ENCODE data around the gene EMX2.
"Not testable (repeated sequence)": the region's sequence is repeated elsewhere in the genome, so short reads cannot be mapped to it uniquely, and the experiment has no call there.

The EMX2 gene

DNA sequence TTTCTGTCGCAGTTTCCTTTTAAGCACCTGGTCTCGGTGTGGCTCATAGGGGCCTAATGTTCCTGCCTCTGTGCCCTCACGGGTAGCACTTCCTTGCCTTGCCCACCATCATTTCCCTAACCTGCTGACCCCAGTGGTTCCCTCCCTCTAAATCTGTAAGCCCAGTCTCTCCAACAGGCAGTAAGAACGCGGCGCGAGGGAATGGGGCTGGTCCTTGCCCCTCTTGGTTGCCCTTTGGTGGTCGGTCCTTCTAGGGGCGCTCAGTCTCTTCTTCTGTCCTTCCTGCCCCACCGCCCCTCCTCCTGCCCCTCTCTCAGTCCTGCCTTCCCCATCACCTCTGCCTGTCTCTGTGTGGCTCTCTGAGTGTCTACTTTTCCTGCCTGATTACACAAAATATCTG is 21.2 kb downstream of the EMX2 start:
- no peak overlapping the region for H3K27ac ChIP-seq (ENCODE audit: low read depth, low read length)
- H3K9ac ChIP-seq (ENCODE audit: low read depth, low read length): no peak overlapping the region
- no peaks in the 10 kb centered on the region for H3K4me1 ChIP-seq (ENCODE audit: control insufficient read depth, insufficient read depth, low read length)
- H3K27me3 ChIP-seq (ENCODE audit: control insufficient read depth, insufficient read depth, low read length): peaks cover 7% of the 10 kb centered on the region; the same call in 1 of the 2 replicates
- no peaks in the 10 kb centered on the region for H3K9me3 ChIP-seq (ENCODE audit: control insufficient read depth, insufficient read depth, low read length)
- H3K36me3 ChIP-seq (ENCODE audit: control insufficient read depth, insufficient read depth, low read length): no peaks in the 10 kb centered on the region
- H3K4me3 ChIP-seq (ENCODE audit: low read depth, low read length): no peak overlapping the region

DNA sequence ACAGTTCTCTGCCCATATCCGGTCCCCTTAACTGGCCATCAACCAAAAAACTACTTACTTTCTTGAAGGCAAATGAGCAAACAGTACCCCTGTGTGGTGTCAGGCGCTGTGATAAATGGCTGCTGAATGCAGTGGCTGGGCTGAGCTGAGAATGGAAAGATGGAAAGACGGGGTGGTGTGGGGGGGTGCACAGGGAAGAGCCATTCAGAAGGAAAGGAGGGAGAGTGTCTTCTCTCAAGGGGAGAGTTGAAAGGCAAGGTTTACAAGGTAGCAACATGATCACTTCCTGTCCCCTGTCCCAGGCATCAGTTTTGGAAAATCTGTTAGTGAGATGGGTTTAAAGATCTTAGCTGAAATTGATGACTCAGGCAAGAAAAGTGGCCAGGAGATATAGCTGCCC is 22.5 kb downstream of the EMX2 start:
- Histone ChIP-seq H3K9ac (ENCODE audit: low read depth, low read length) (no peak overlapping the region), H3K9me3 (ENCODE audit: control insufficient read depth, insufficient read depth, low read length) (no peaks in the 10 kb centered on the region), H3K36me3 (ENCODE audit: control insufficient read depth, insufficient read depth, low read length) (no peaks in the 10 kb centered on the region), H3K27ac (ENCODE audit: low read depth, low read length) (no peak overlapping the region), H3K27me3 (ENCODE audit: control insufficient read depth, insufficient read depth, low read length) (no peaks in the 10 kb centered on the region), H3K4me3 (ENCODE audit: low read depth, low read length) (no peak overlapping the region), H3K4me1 (ENCODE audit: control insufficient read depth, insufficient read depth, low read length) (no peaks in the 10 kb centered on the region)

DNA sequence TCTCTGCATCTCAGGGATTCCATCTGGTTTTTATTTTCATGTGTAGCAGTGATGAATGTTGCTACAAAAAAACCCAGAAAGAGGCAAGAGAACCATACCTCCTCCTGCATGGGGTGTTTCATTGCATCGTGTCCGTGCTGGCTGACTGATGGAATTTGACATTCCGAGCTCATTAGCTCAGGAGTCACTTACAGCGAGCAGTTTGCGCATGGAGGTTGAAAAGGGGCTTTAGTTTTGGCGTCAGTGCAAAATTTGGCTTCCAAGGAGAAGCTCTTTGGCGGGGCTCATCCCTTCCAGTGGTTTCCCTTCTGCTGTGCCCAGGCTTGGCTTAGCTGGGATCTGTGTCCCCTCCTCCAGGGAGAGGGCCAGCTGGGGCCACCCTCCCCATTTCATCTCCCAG is 25.8 kb downstream of the EMX2 start:
- no peak overlapping the region for H3K9ac ChIP-seq (ENCODE audit: low read depth, low read length)
- no peaks in the 10 kb centered on the region for H3K36me3 ChIP-seq (ENCODE audit: control insufficient read depth, insufficient read depth, low read length)
- no peaks in the 10 kb centered on the region for H3K9me3 ChIP-seq (ENCODE audit: control insufficient read depth, insufficient read depth, low read length)
- H3K4me3 ChIP-seq (ENCODE audit: low read depth, low read length): no peak overlapping the region
- H3K27ac ChIP-seq (ENCODE audit: low read depth, low read length): no peak overlapping the region
- H3K4me1 ChIP-seq (ENCODE audit: control insufficient read depth, insufficient read depth, low read length): no peaks in the 10 kb centered on the region
- no peaks in the 10 kb centered on the region for H3K27me3 ChIP-seq (ENCODE audit: control insufficient read depth, insufficient read depth, low read length)

DNA sequence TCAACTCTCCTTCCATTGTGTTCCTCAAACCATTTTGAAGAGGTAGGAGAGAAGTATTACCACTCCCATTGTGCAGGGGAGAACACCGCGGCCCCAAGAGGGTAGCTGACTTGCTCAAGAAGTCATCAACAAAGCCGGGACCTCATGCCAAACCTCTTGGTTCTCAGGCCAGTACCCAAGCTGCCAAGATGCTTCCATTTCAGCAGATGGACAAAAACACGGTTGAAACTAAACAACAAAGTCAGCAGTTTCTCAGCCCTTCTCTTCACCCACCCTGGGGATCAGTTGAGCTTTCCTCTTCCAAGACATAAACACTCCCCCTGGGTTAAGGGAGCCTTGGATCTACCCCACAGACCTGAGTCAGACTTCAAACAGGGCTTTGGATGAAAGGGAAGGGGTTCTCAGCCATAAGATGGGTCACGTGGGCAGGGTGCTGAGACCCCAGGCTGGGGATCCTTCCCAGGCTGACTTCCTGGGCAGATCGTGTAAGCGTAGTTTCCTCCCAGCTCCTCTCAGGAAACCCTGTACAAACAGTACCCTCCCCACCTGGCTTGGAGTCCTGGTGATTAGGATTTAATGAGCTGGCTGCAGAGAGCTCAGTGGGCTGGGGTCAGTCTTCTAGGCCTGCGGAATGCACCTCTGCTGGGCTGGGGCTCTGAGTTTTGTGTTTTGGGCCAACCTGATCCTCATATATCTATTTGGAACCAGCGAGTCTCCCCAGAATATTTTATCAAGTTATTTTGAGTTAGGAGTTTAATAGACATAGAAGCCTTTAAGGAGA is 27.3 kb downstream of the EMX2 start:
- Histone ChIP-seq H3K9me3 (ENCODE audit: control insufficient read depth, insufficient read depth, low read length) (no peaks in the 10 kb centered on the region), H3K9ac (ENCODE audit: low read depth, low read length) (no peak overlapping the region), H3K4me3 (ENCODE audit: low read depth, low read length) (no peak overlapping the region), H3K4me1 (ENCODE audit: control insufficient read depth, insufficient read depth, low read length) (no peaks in the 10 kb centered on the region), H3K36me3 (ENCODE audit: control insufficient read depth, insufficient read depth, low read length) (no peaks in the 10 kb centered on the region), H3K27me3 (ENCODE audit: control insufficient read depth, insufficient read depth, low read length) (no peaks in the 10 kb centered on the region), H3K27ac (ENCODE audit: low read depth, low read length) (no peak overlapping the region)

DNA sequence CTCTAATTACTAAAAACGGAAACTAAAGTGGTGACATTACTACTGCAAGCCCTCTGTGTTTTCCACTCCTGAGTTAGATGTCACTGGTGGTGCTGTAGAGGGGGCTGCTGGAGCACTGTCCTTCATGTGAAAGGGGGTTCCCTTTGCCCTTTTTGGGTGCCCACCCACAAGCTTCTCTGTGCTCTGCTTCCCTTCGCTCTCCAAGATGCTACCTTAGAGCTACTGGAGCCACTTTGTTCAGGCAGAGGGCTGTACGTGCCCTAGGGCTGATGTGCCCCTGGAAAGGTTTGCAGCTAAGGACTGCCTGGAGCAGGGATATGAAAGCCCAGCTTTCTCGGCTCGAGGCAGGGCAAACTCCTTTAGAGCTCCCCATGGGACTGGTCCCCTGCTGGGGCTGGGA is 28.3 kb downstream of the EMX2 start:
- Histone ChIP-seq H3K36me3 (ENCODE audit: control insufficient read depth, insufficient read depth, low read length) (no peaks in the 10 kb centered on the region), H3K4me1 (ENCODE audit: control insufficient read depth, insufficient read depth, low read length) (no peaks in the 10 kb centered on the region), H3K27me3 (ENCODE audit: control insufficient read depth, insufficient read depth, low read length) (no peaks in the 10 kb centered on the region), H3K27ac (ENCODE audit: low read depth, low read length) (no peak overlapping the region), H3K9ac (ENCODE audit: low read depth, low read length) (no peak overlapping the region), H3K4me3 (ENCODE audit: low read depth, low read length) (no peak overlapping the region), H3K9me3 (ENCODE audit: control insufficient read depth, insufficient read depth, low read length) (no peaks in the 10 kb centered on the region)

DNA sequence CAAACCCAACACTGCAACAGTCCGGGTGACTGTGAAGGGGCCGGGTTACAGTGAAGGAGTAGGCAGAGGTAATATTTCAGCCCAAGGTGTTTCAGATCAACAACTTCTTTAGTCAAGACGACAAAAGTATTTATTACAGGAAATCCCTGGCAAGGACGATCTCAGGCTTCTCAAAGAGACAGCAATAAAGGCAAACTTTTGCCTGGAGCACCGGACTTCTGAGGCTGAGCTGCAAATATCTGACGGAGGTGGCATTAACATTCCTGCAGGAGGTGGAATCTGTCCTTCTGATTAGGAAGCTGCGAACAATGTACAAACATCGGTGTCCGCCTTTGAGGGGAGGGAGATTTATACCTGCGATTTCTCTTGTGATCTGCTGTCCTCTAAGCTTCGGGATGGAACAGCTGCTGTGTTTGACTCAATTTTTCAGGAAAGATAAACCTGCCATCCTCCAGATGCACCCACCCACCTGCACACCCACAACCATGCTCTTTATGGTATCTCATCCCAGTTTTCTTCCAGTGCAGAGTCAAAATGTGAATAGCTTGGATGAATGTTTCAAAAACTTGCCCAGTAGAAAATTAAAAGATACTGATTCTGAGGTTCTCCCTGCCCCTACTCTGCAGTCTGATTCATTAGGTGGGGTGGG is 32.1 kb downstream of the EMX2 start:
- Histone ChIP-seq H3K27me3 (ENCODE audit: control insufficient read depth, insufficient read depth, low read length) (no peaks in the 10 kb centered on the region), H3K4me1 (ENCODE audit: control insufficient read depth, insufficient read depth, low read length) (no peaks in the 10 kb centered on the region), H3K27ac (ENCODE audit: low read depth, low read length) (no peak overlapping the region)

DNA sequence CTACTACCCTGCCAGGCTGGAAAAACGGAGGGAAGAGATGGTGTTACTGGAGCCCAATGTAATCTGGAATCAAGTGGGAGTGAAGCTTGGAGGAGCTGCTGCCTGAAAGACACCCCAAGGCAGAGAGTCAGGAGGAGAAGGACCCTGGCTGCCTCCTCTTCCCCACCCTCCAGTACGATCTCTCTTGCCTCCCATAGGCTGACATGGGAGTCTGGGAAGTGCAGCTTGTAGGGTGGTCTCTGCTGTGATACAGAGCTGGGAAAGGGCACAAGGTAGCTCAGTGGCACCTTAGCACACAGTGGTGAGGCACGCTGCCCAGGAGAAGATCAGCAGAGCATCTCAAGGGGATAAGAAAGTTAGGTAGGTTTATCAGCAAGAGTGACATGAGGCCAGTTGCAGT is 35.9 kb downstream of the EMX2 start:
- Histone ChIP-seq H3K27ac (ENCODE audit: low read depth, low read length) (no peak overlapping the region), H3K36me3 (ENCODE audit: control insufficient read depth, insufficient read depth, low read length) (no peaks in the 10 kb centered on the region), H3K9ac (ENCODE audit: low read depth, low read length) (no peak overlapping the region), H3K4me1 (ENCODE audit: control insufficient read depth, insufficient read depth, low read length) (no peaks in the 10 kb centered on the region), H3K9me3 (ENCODE audit: control insufficient read depth, insufficient read depth, low read length) (no peaks in the 10 kb centered on the region), H3K4me3 (ENCODE audit: low read depth, low read length) (no peak overlapping the region), H3K27me3 (ENCODE audit: control insufficient read depth, insufficient read depth, low read length) (no peaks in the 10 kb centered on the region)

More for the DNA sequence above, 32.1 kb downstream of the EMX2 start:
- Histone ChIP-seq H3K4me3 (ENCODE audit: low read depth, low read length) (no peak overlapping the region), H3K9me3 (ENCODE audit: control insufficient read depth, insufficient read depth, low read length) (no peaks in the 10 kb centered on the region), H3K36me3 (ENCODE audit: control insufficient read depth, insufficient read depth, low read length) (no peaks in the 10 kb centered on the region), H3K9ac (ENCODE audit: low read depth, low read length) (no peak overlapping the region)

DNA sequence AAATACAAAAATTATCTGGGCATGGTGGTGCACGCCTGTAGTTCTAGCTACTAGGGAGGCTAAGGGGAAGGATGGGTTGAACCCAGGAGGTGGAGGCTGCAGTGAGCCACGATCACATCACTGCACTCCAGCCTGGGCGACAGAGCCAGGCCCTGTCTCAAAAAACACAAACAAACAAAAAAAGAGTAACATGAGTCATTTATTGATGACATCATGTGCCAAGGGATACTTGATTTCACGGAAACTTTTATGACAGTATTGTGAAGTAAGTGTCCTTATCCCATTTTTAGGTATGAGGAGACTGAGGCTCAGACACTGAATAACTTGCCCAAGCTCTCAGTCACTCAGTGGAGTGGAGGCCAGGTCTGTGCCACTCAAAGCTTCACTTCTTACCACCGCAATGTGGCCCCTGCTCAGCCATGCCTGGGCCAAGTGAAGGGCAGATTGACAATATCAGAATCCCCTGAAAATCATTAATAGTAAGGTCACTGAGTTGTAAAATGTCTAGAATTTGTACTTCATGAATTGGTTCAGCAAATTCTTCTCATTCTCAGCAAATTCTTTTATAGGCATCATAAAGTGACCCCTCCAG is 36.5 kb downstream of the EMX2 start:
- no peaks in the 10 kb centered on the region for H3K4me1 ChIP-seq (ENCODE audit: control insufficient read depth, insufficient read depth, low read length)
- H3K36me3 ChIP-seq (ENCODE audit: control insufficient read depth, insufficient read depth, low read length): no peaks in the 10 kb centered on the region
- no peak overlapping the region for H3K4me3 ChIP-seq (ENCODE audit: low read depth, low read length)
- H3K9ac ChIP-seq (ENCODE audit: low read depth, low read length): no peak overlapping the region
- H3K27me3 ChIP-seq (ENCODE audit: control insufficient read depth, insufficient read depth, low read length): no peaks in the 10 kb centered on the region
- no peak overlapping the region for H3K27ac ChIP-seq (ENCODE audit: low read depth, low read length)
- H3K9me3 ChIP-seq (ENCODE audit: control insufficient read depth, insufficient read depth, low read length): no peaks in the 10 kb centered on the region

DNA sequence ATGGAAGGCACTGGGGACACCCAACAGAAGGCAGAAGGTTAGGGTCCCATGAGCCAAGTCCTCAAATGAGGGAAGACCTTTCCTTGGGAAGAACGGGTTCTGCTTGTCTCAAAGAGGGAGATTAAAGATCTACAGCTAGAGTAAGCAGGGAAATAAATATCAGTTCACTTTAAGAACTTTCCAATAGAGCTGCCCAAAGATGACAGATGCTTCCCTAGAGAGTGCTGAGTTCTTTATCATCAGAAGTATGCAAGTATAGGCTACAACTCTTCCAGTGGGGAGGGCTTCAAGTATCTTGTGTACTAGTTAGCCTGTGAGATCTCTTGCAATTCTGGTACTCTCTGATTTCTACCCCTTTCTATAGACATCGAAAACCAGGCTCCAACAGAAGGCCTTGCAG is 39.4 kb downstream of the EMX2 start:
- H3K27ac ChIP-seq (ENCODE audit: low read depth, low read length): no peak overlapping the region
- H3K4me3 ChIP-seq (ENCODE audit: low read depth, low read length): no peak overlapping the region
- no peak overlapping the region for H3K9ac ChIP-seq (ENCODE audit: low read depth, low read length)
- H3K27me3 ChIP-seq (ENCODE audit: control insufficient read depth, insufficient read depth, low read length): no peaks in the 10 kb centered on the region
- H3K9me3 ChIP-seq (ENCODE audit: control insufficient read depth, insufficient read depth, low read length): no peaks in the 10 kb centered on the region
- no peaks in the 10 kb centered on the region for H3K4me1 ChIP-seq (ENCODE audit: control insufficient read depth, insufficient read depth, low read length)
- no peaks in the 10 kb centered on the region for H3K36me3 ChIP-seq (ENCODE audit: control insufficient read depth, insufficient read depth, low read length)

DNA sequence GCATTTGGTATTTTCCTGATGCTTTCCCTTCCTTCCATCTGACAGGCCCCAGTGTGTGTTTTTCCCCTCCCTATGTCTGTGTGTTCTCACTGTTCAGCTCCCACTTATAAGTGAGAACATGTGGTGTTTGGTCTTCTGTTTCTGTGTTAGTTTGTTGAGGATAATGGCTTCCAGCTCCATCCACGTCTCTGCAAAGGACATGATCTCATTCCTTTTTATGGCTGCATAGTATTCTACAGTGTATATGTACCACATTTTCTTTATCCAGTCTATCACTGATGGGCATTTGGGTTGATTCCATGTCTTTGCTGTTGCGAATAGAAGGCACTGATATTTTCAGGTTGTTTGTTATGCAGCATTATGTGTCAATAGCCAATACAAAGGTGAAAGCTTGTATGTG is 42.3 kb downstream of the EMX2 start:
- H3K4me1 ChIP-seq (ENCODE audit: control insufficient read depth, insufficient read depth, low read length); H3K9ac ChIP-seq (ENCODE audit: low read depth, low read length); H3K9me3 ChIP-seq (ENCODE audit: control insufficient read depth, insufficient read depth, low read length); H3K27me3 ChIP-seq (ENCODE audit: control insufficient read depth, insufficient read depth, low read length); H3K36me3 ChIP-seq (ENCODE audit: control insufficient read depth, insufficient read depth, low read length); H3K4me3 ChIP-seq (ENCODE audit: low read depth, low read length); H3K27ac ChIP-seq (ENCODE audit: low read depth, low read length): not testable (repeated sequence)

DNA sequence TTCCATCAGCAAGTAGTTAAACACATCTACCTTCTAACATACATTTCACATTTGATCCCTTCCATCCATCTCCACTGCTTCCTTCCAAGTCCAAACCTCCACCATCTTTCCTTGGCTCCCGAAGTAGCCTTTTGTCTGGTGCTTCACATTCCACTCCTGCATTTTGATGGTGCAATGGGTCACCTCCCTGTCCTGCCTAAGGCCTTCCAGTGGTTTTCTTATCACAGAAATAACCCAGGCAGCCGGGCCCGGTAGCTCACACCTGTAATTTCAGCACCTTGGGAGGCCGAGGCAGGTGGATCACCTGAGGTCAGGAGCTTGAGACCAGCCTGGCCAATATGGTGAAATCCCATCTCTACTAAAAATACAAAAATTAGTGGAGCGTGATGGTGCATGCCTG is 44.5 kb downstream of the EMX2 start:
- no peak overlapping the region for H3K9ac ChIP-seq (ENCODE audit: low read depth, low read length)
- H3K4me3 ChIP-seq (ENCODE audit: low read depth, low read length): no peak overlapping the region
- no peak overlapping the region for H3K27ac ChIP-seq (ENCODE audit: low read depth, low read length)
- no peaks in the 10 kb centered on the region for H3K9me3 ChIP-seq (ENCODE audit: control insufficient read depth, insufficient read depth, low read length)
- no peaks in the 10 kb centered on the region for H3K27me3 ChIP-seq (ENCODE audit: control insufficient read depth, insufficient read depth, low read length)
- no peaks in the 10 kb centered on the region for H3K36me3 ChIP-seq (ENCODE audit: control insufficient read depth, insufficient read depth, low read length)
- H3K4me1 ChIP-seq (ENCODE audit: control insufficient read depth, insufficient read depth, low read length): no peaks in the 10 kb centered on the region
